Loucy (cell line): ENCODE measurements around the gene RBSN.

Experiments used
- CTCF ChIP-seq: fragments of 200-600 bp; sonication (generic); conservative IDR thresholded peaks from 2 replicates; pipeline ENCODE4 v1.5.1; 2014; ENCODE audit warnings: mild to moderate bottlenecking, antibody characterized with exemption, low read length
- EZH2phosphoT487 ChIP-seq: fragments of 200-600 bp; IDR thresholded peaks from 2 replicates; pipeline ENCODE4 v1.6.1; 2018; ENCODE audit warnings: antibody characterized with exemption, mild to moderate bottlenecking, moderate library complexity, borderline replicate concordance

- TF ChIP-seq CTCF (no peak), EZH2phosphoT487 (no peak)
Measured at GRCh38 chr3:15110206-15110605, 11.3 kb upstream of the RBSN start.
